ENCODE results near the gene SPRY4. TPM values are rescaled to one million over a fixed set of nuclear protein-coding genes. Genes with fewer than 3 reads are reported as not detected.

SPRY4 gene
- total and polyA plus RNA-seq, 2 of the 4 experiments (the other 2 are of a cell fraction): 8.4 to 21.0 TPM

DNA sequence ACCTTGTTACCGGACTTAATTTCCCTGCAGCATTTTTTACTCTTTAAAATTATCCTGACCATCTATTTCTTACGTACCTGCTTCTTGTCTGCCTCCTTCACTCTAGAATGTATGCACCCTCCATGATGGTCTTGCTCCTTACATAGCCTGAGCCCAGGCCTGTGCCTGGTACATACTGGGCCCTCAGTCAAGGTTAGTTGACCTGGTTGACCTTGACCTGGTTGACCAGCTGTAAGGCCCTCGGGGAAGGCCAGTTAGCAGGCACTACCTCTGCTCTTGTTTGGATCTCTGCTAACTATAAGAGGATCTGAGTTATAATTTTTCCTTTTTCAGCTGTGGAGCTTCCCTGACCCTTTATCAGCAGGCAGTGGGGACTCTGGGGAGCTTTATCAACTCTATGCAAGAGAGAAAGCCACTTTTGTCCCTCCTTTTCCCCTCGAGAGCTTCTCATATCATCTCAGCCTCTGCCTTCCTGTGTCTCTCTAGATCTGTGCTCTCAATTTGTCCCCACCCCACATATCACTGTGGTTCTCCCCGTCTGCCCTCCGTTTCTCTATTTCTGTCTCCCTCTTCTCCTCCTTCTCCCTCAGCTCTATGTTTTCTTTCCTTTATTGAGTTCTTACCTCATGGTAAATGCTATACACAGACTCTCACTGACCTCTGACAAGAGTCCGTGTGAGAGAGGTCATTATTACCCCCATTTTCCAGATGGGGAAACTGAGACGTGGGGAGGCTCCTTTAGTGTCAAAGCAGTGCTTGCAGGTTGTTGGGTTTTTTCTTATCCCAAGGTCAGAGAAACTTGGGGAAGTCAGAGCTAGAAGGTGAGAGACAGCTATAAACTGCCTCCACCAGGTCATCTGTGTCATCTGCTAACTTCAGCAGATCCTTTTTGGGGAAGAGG lies 28.6 kb downstream of the SPRY4 start:
- CTCF ChIA-PET: interaction anchor here (1.0 kb wide), 1 partner anchor 144 kb away, joined by 4 read pairs; no protein-coding TSS in a partner anchor
- H3K9ac ChIP-seq (ENCODE audit: low read depth, low read length): no peak overlapping the region; the same call in 1 of the 2 replicates
- peak overlapping the region; percentile 95 for H4K5ac ChIP-seq (ENCODE audit: low read depth, low read length)
- H4K8ac ChIP-seq (ENCODE audit: low read depth in 2 of 2, low read length in 2 of 2): peak overlapping the region; percentile 67 to 97
- peaks cover 23% of the 10 kb centered on the region for H3K9me1 ChIP-seq (ENCODE audit: insufficient read depth, low read length)
- no peaks in the 10 kb centered on the region for H3K36me3 ChIP-seq (ENCODE audit: control insufficient read depth, insufficient read depth, low read length)
- ATAC-seq (ENCODE audit: low read depth) (no peak), DNase-seq (no peak)
- peak overlapping the region; percentile 92 for H2AK5ac ChIP-seq (ENCODE audit: low read depth, low read length)
- H2BK20ac ChIP-seq (ENCODE audit: low read depth, low read length): peak overlapping the region; percentile 88
- 83% methylated on average over 2 of the region's 8 CpGs; no CpG with 5 or more reads in 1 of the 2 experiments for WGBS, 2 experiments (ENCODE audit: extremely low coverage in 2 of 2, insufficient read length in 1 of 2)
- H2AK9ac ChIP-seq (replicated peaks; ENCODE audit: low read depth, low read length, poor library complexity): peak overlapping the region; percentile 10
- peak overlapping the region; percentile 96 for H2BK120ac ChIP-seq (ENCODE audit: low read depth, low read length)
- peak overlapping the region; percentile 11; the same call in 1 of the 2 replicates for H3K4me2 ChIP-seq (ENCODE audit: low read depth, low read length)
- POLR2A ChIA-PET (ENCODE audit: unreplicated experiment): no interaction called here
- H4K91ac ChIP-seq (ENCODE audit: insufficient read depth, low read depth, low read length): peak overlapping the region; percentile 90
- dilution Hi-C loops (cut with HindIII; ENCODE audit: low sequenced_read_pairs, unreplicated experiment): no loop called here
- intact Hi-C loops (cut with micrococcal nuclease): no loop called here
- no peak for TF ChIP-seq MAZ (IDR thresholded peaks at IDR 0.05; ENCODE audit: borderline replicate concordance, low read depth, low read length)
- no peak for TF ChIP-seq RAD21 (IDR thresholded peaks at IDR 0.05; ENCODE audit: low read length)
- peak overlapping the region; percentile 87 for H3K18ac ChIP-seq (ENCODE audit: low read depth, low read length)
- peak overlapping the region; percentile 32 for H3K27ac ChIP-seq (ENCODE audit: insufficient read depth, low read length)
- H3K79me1 ChIP-seq (ENCODE audit: low read depth in 1 of 2, low read length in 2 of 2): peaks cover 23 to 74% of the 10 kb centered on the region in 2 experiments
- H3K9me3 ChIP-seq (ENCODE audit: control insufficient read depth, insufficient read depth, low read length): no peaks in the 10 kb centered on the region
- peak overlapping the region; percentile 92 for H3K23ac ChIP-seq (ENCODE audit: low read depth, low read length)
- peaks cover 16% of the 10 kb centered on the region for H3K4me1 ChIP-seq (ENCODE audit: control insufficient read depth, insufficient read depth, low read length)
- H3K4me3 ChIP-seq (ENCODE audit: insufficient read depth, low read depth, low read length): no peak overlapping the region
- H3K56ac ChIP-seq (ENCODE audit: extremely low read depth, insufficient read depth, low read length): peak overlapping the region; percentile 74
- H3K27me3 ChIP-seq (ENCODE audit: control insufficient read depth, insufficient read depth, low read length): no peaks in the 10 kb centered on the region
- in situ Hi-C loops (cut with MboI; ENCODE audit: low sequenced_read_pairs): no loop called here
- peak overlapping the region; percentile 86 for H2BK15ac ChIP-seq (ENCODE audit: low read depth, low read length)
- peak overlapping the region; percentile 71 for H2AFZ ChIP-seq (replicated peaks; ENCODE audit: low read length, poor library complexity)
- H3K14ac ChIP-seq (replicated peaks; ENCODE audit: low read depth, low read length): peak overlapping the region; percentile 98
- H3K4ac ChIP-seq (ENCODE audit: low read depth, low read length): peak overlapping the region; percentile 96
- no TSS peak for BruUV-seq (replicated peaks)
- H2BK5ac ChIP-seq (ENCODE audit: low read depth, low read length, poor library complexity, severe bottlenecking): peak overlapping the region; percentile 90
- no peaks in the 10 kb centered on the region for H4K20me1 ChIP-seq (ENCODE audit: insufficient read depth, low read length)

Measured in IMR-90 (cell line).